Fibroblast of the aortic adventitia (primary cell): ENCODE data around the gene WLS. TPM values are rescaled to one million over a fixed set of nuclear protein-coding genes. Genes with fewer than 3 reads are reported as not detected.
A peak's percentile ranks its signal among the peaks of the same experiment; 100 is the strongest.

Experiments used
- DNase-seq: peaks from one replicate; pipeline ENCODE4 v3.0.0-alpha.2; 2010; ENCODE audit warnings: low read depth
- H3K4me3 ChIP-seq: 2 replicates; pipeline ENCODE4 v1.5.1; 2011; ENCODE audit warnings: low read depth, mild to moderate bottlenecking, control low read depth, low read length, moderate library complexity
- CTCF ChIP-seq: IDR thresholded peaks from 2 replicates; pipeline ENCODE4 v1.5.1; 2011; ENCODE audit warnings: mild to moderate bottlenecking, low read length, control low read depth, inconsistent platforms; ENCODE audit not compliant: insufficient read depth
- total RNA-seq: library from RNA; depleted of rRNA; stranded (reverse); fragments of >200 nt; gene quantifications from 2 replicates; pipeline ENCODE4 v1.2.3, GENCODE V29; 2012; ENCODE audit warnings: low replicate concordance

Gene WLS
- total RNA-seq, 1 donor, result 235 TPM

- no peak overlapping the region for H3K4me3 ChIP-seq
- no peak for DNase-seq
- TF ChIP-seq CTCF, result no peak
These were observed 51.2 kb downstream of the WLS start for GRCh38 chr1:68181165-68181556.

- no peak for DNase-seq
- TF ChIP-seq CTCF, result no peak
- H3K4me3 ChIP-seq, result no peak overlapping the region
These were observed 51.7 kb downstream of the WLS start for GRCh38 chr1:68180441-68181164.

- no peak for DNase-seq
- no peak overlapping the region for H3K4me3 ChIP-seq
- TF ChIP-seq CTCF, result no peak
These were observed 53.4 kb downstream of the WLS start for GRCh38 chr1:68178821-68179490.

- peak; percentile 65 for DNase-seq
- no peak for TF ChIP-seq CTCF
- H3K4me3 ChIP-seq, result no peak overlapping the region
These were observed 56.5 kb downstream of the WLS start for GRCh38 chr1:68175621-68176398.

GRCh38 chr1:68174738-68175113, 57.6 kb downstream of the WLS start:
- DNase-seq, result peak; percentile 53
- peak overlapping the region; percentile 13 for H3K4me3 ChIP-seq
- no peak for TF ChIP-seq CTCF

- no peak for TF ChIP-seq CTCF
- H3K4me3 ChIP-seq, result peak overlapping the region; percentile 29
- DNase-seq, result peak; percentile 98
These were observed 58.2 kb downstream of the WLS start for GRCh38 chr1:68173936-68174737.
